Hepatocyte (in vitro differentiated cells): ENCODE results near the gene EGFL8.

Experiments
- EZH2 ChIP-seq: fragments of 200-600 bp; sonication (generic); IDR thresholded peaks from 2 replicates; pipeline ENCODE4 v1.6.1; 2016; ENCODE audit warnings: antibody characterized with exemption, mild to moderate bottlenecking, borderline replicate concordance
- EZH2phosphoT487 ChIP-seq: fragments of 200-600 bp; sonication (generic); IDR thresholded peaks from one replicate; pipeline ENCODE4 v1.6.1; 2018; ENCODE audit warnings: antibody characterized with exemption, mild to moderate bottlenecking, low read depth, moderate library complexity; ENCODE audit not compliant: unreplicated experiment, severe bottlenecking
- TF ChIP-seq, protein P1 (sequence below): fragments of 200-600 bp; sonication (generic); IDR thresholded peaks from 2 replicates; pipeline ENCODE4 v1.5.1; 2016; ENCODE audit warnings: antibody characterized with exemption, mild to moderate bottlenecking; ENCODE audit not compliant: poor library complexity

DNA sequence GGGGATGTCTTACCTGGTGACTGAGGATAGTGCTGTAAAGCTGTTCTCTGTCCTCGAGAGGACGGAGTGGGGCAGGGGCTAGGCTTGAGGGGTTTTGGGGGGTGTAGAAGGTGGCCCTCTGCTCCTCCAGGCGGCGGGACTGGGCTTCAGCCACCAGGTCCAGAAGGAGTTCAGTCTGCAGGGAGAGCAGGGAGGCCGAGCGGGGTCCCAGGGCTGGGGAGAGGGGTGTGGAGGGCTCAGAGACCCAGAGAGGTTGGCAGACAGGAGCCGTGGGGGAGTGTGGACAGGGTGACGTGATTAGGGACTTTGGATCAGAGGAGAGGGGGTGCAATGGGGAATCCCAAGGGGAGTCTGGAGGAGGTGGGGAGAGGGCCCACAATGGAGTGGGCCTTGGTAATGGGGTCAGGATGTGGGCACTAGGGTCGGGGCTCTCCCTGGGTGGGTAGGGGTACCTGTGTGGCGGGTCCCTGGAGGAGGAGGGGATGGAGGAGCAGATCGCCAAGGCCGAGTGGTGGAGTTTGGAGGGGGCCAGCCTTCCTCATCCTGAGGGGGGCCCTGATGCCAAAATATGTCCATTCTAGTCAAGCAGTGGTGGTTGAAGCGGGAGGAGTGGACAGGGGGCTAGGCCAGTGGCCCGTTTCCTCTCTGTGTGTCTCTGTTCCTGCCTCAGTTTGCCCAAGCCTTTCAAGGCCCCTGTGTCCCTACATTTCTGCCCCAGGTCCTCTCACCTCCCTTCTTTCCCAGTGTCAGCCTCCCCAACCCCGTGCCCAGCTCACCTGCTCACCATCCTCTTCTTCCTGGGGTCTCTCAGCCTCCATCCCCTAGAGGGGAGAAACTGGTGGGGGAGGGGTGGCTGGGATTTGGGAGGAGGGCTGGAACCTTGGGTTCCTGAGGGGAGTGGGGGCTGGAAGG, 27.6 kb downstream of the EGFL8 start:
- TF ChIP-seq, protein P1, sequence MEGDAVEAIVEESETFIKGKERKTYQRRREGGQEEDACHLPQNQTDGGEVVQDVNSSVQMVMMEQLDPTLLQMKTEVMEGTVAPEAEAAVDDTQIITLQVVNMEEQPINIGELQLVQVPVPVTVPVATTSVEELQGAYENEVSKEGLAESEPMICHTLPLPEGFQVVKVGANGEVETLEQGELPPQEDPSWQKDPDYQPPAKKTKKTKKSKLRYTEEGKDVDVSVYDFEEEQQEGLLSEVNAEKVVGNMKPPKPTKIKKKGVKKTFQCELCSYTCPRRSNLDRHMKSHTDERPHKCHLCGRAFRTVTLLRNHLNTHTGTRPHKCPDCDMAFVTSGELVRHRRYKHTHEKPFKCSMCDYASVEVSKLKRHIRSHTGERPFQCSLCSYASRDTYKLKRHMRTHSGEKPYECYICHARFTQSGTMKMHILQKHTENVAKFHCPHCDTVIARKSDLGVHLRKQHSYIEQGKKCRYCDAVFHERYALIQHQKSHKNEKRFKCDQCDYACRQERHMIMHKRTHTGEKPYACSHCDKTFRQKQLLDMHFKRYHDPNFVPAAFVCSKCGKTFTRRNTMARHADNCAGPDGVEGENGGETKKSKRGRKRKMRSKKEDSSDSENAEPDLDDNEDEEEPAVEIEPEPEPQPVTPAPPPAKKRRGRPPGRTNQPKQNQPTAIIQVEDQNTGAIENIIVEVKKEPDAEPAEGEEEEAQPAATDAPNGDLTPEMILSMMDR = no peak
- no peak for TF ChIP-seq EZH2
- no peak for TF ChIP-seq EZH2phosphoT487
